HCT116 (cell line): ENCODE measurements around the gene CACNA1S. TPM values are rescaled to one million over a fixed set of nuclear protein-coding genes. Genes with fewer than 3 reads are reported as not detected.
A peak's percentile ranks its signal among the peaks of the same experiment; 100 is the strongest.

Experiments
- ATAC-seq: fragments of 200-7000 bp; cut with Tn5 transposase; 2 replicates; pipeline ENCODE4 v1.9.1; 2020; ENCODE audit warnings: mild to moderate bottlenecking, moderate library complexity
- Bru-seq: library from RNA; stranded (reverse); fragments of 400-500 nt; gene quantifications from one replicate; lab custom pipeline; 2021; lab: Mats Ljungman, UMichigan
- BruChase-seq, 2 experiments: library from RNA; stranded (reverse); fragments of 400-500 nt; gene quantifications; one replicate each; lab custom pipeline; 2021; lab: Mats Ljungman, UMichigan
- BruUV-seq: library from RNA; stranded (reverse); fragments of 400-500 nt; replicated peaks from 2 replicates; lab custom pipeline; 2021; lab: Mats Ljungman, UMichigan
- CTCF ChIA-PET: fragments of 300-600 bp; sonication (Branson Sonifier 250); formaldehyde crosslinking; loops from one replicate; lab custom pipeline; 2021; ENCODE audit warnings: antibody characterized with exemption; lab: Charles Lee
- POLR2A ChIA-PET: fragments of 300-600, 350-600 bp; sonication (Branson Sonifier 250); formaldehyde crosslinking; loops from one replicate; lab custom pipeline; 2021; ENCODE audit warnings: antibody characterized with exemption; lab: Charles Lee
- RAD21 ChIA-PET, 2 experiments: fragments of 300-600 bp; sonication (Branson Sonifier 250); formaldehyde crosslinking; loops; one replicate each; lab custom pipeline; 2023; ENCODE audit warnings: low total read pairs in 2 of 2; ENCODE audit not compliant: uncharacterized antibody in 2 of 2, unreplicated experiment in 2 of 2, low non-redundant PET in 1 of 2; lab: Charles Lee
- DNase-seq: peaks from one replicate; pipeline ENCODE4 v3.0.0-alpha.2; 2010; ENCODE audit warnings: low read depth, low spot score
- H2AFZ ChIP-seq: fragments of 200-600 bp; shearing (Covaris generic), sonication (generic); 2 replicates; pipeline ENCODE4 v1.6.1; 2017; ENCODE audit warnings: low read depth, mixed run types, mixed read lengths, antibody characterized with exemption, low read length; ENCODE audit not compliant: poor library complexity, severe bottlenecking
- H3K27ac ChIP-seq: 2 replicates; pipeline ENCODE4 v1.5.1; 2012; ENCODE audit warnings: low read depth, low read length
- H3K27me3 ChIP-seq: fragments of 200-600 bp; sonication (generic); 2 replicates; pipeline ENCODE4 v1.6.1; 2016; ENCODE audit warnings: mixed run types, low read length, mixed read lengths; ENCODE audit not compliant: insufficient read depth
- H3K36me3 ChIP-seq, 2 experiments: fragments of 200-500 bp in 1 of 2; fragments of 200-600 bp in 1 of 2; sonication (Bioruptor generic) in 1 of 2; sonication (generic) in 1 of 2; 2 replicates each; pipeline versions ENCODE4 v1.5.1 to v1.6.1; 2014 to 2016; ENCODE audit warnings: low read length in 2 of 2, inconsistent platforms in 1 of 2, mixed read lengths in 1 of 2, mixed run types in 1 of 2; ENCODE audit not compliant: insufficient read depth in 2 of 2, control insufficient read depth in 1 of 2
- H3K4me1 ChIP-seq, 2 experiments: fragments of 200-600 bp in 1 of 2; sonication (generic) in 1 of 2; 2 replicates each; pipeline versions ENCODE4 v1.5.1 to v1.6.1; 2012 to 2017; ENCODE audit warnings: low read length in 2 of 2, inconsistent platforms in 1 of 2, mild to moderate bottlenecking in 1 of 2, mixed read lengths in 1 of 2, mixed run types in 1 of 2, moderate library complexity in 1 of 2; ENCODE audit not compliant: insufficient read depth in 2 of 2, control insufficient read depth in 1 of 2
- H3K4me2 ChIP-seq: fragments of 200-600 bp; sonication (generic); 2 replicates; pipeline ENCODE4 v1.6.1; 2017; ENCODE audit warnings: mixed run types, low read length, mixed read lengths
- H3K4me3 ChIP-seq, 2 experiments: fragments of 200-600 bp in 1 of 2; sonication (generic) in 1 of 2; replicated peaks in 1 of 2; 2 replicates each; pipeline ENCODE4 v1.5.1; 2011 to 2016; ENCODE audit warnings: low read length in 2 of 2, control low read depth in 1 of 2, low read depth in 1 of 2, mild to moderate bottlenecking in 1 of 2, mixed read lengths in 1 of 2, mixed run types in 1 of 2
- H3K79me2 ChIP-seq: fragments of 200-600 bp; sonication (generic); 2 replicates; pipeline ENCODE4 v1.6.1; 2017; ENCODE audit warnings: mild to moderate bottlenecking, mixed run types, low read length, moderate library complexity, mixed read lengths; ENCODE audit not compliant: insufficient read depth
- H3K9ac ChIP-seq: fragments of 200-600 bp; sonication (generic); 2 replicates; pipeline ENCODE4 v1.6.1; 2016; ENCODE audit warnings: low read length, mixed read lengths
- H3K9me2 ChIP-seq: fragments of 200-600 bp; sonication (generic), shearing (Covaris generic); 2 replicates; pipeline ENCODE4 v1.6.1; 2017; ENCODE audit warnings: mixed run types, mild to moderate bottlenecking, moderate library complexity; ENCODE audit not compliant: insufficient read depth
- H3K9me3 ChIP-seq, 2 experiments: fragments of 200-500 bp in 1 of 2; fragments of 200-600 bp in 1 of 2; sonication (Bioruptor generic) in 1 of 2; sonication (generic) in 1 of 2; 2 replicates each; pipeline ENCODE4 v1.6.1; 2014 to 2017; ENCODE audit warnings: low read length in 2 of 2, mixed read lengths in 2 of 2, inconsistent platforms in 1 of 2, low read depth in 1 of 2, mild to moderate bottlenecking in 1 of 2, mixed run types in 1 of 2, moderate library complexity in 1 of 2; ENCODE audit not compliant: control insufficient read depth in 1 of 2, insufficient read depth in 1 of 2
- H4K20me1 ChIP-seq: fragments of 200-600 bp; sonication (generic), shearing (Covaris generic); 2 replicates; pipeline ENCODE4 v1.6.1; 2017; ENCODE audit warnings: mixed run types, mild to moderate bottlenecking, moderate library complexity; ENCODE audit not compliant: insufficient read depth
- CBX3 ChIP-seq: IDR thresholded peaks from 2 replicates; pipeline ENCODE4 v1.6.1; 2012; ENCODE audit warnings: low read depth
- CTCF ChIP-seq, 3 experiments: fragments of 200-600 bp in 1 of 3; sonication (generic) in 1 of 3; IDR thresholded peaks in 2 of 3; conservative IDR thresholded peaks in 1 of 3; 2 replicates each; pipeline ENCODE4 v1.5.1; 2012 to 2017; ENCODE audit warnings: low read depth in 2 of 3, low read length in 2 of 3, antibody characterized with exemption in 1 of 3, borderline replicate concordance in 1 of 3, control low read depth in 1 of 3, mild to moderate bottlenecking in 1 of 3, mixed read lengths in 1 of 3, mixed run types in 1 of 3, moderate library complexity in 1 of 3; ENCODE audit not compliant: insufficient read depth in 1 of 3
- EGR1 ChIP-seq: IDR thresholded peaks from 2 replicates; pipeline ENCODE4 v1.6.1; 2012; ENCODE audit warnings: low read depth
- EZH2 ChIP-seq: fragments of 200-600 bp; sonication (generic); IDR thresholded peaks from 2 replicates; pipeline ENCODE4 v1.6.1; 2017; ENCODE audit warnings: antibody characterized with exemption, mixed run types
- RAD21 ChIP-seq: IDR thresholded peaks from 2 replicates; pipeline ENCODE4 v1.6.1; 2012; ENCODE audit warnings: low read depth, mild to moderate bottlenecking
- REST ChIP-seq: IDR thresholded peaks from 2 replicates; pipeline ENCODE4 v1.6.1; 2012; ENCODE audit warnings: low read depth
- SIN3A ChIP-seq: IDR thresholded peaks from 2 replicates; pipeline ENCODE4 v1.6.1; 2012; ENCODE audit warnings: low read depth
- SP1 ChIP-seq: IDR thresholded peaks from 2 replicates; pipeline ENCODE4 v1.6.1; 2012; ENCODE audit warnings: low read depth
- TCF7L2 ChIP-seq: IDR thresholded peaks from 2 replicates; pipeline ENCODE4 v1.7.0; 2011; ENCODE audit warnings: borderline replicate concordance, inconsistent platforms; ENCODE audit not compliant: insufficient read depth, insufficient read length; ENCODE audit errors: extremely low read depth
- YY1 ChIP-seq: IDR thresholded peaks from 2 replicates; pipeline ENCODE4 v1.6.1; 2011; ENCODE audit warnings: low read length, low read depth, moderate library complexity, mild to moderate bottlenecking; ENCODE audit not compliant: insufficient replicate concordance; ENCODE audit errors: extremely low read depth
- intact Hi-C: fragments of 100-400 bp; cut with micrococcal nuclease; formaldehyde crosslinking; loops from 2 replicates; pipeline ENCODE4 v1.10.0; 2022
- long read RNA-seq: library from polyadenylated mRNA; unstranded; transcript quantifications from one replicate; pipeline ENCODE4 v2.0.0, GENCODE V29; 2021; ENCODE audit not compliant: unreplicated experiment
- polyA plus RNA-seq: library from polyadenylated mRNA; unstranded; fragments of >200 nt; gene quantifications from 2 replicates; pipeline ENCODE4 v1.2.1, GENCODE V29; 2012; ENCODE audit warnings: missing spikeins
- total RNA-seq: library from RNA; stranded (reverse); gene quantifications from one replicate; pipeline ENCODE4 v1.2.1, GENCODE V29; 2021; ENCODE audit not compliant: unreplicated experiment

CACNA1S gene
- total RNA-seq (not detected), Bru-seq, nascent RNA (percentile 9 among the genes with signal in this experiment), BruChase-seq, experiment 1, labeled RNA remaining after a 6-hour chase (percentile 3 among the genes with signal in this experiment), BruChase-seq, experiment 2, labeled RNA remaining after a 2-hour chase (percentile 1 among the genes with signal in this experiment)
- 0.03 and 0.04 TPM in 2 replicates for polyA plus RNA-seq
- long read RNA-seq, partial matches to known transcripts, result 1 of 1 reads
- long read RNA-seq, other reads (novel, unspliced or antisense), result 0 of 1 reads

GRCh38 chr1:201112173-201112731 is at the start of gene CACNA1S:
CACNA1S (minus strand) TSS chr1:201112426; CDS start chr1:201112339, 87 bp downstream.
- intact Hi-C loops, result no loop called here
- TF ChIP-seq REST, result no peak
- TF ChIP-seq YY1, result no peak
- TF ChIP-seq CTCF (IDR thresholded peaks at IDR 0.05 in 2 of 3, conservative IDR thresholded peaks at IDR 0.05 in 1 of 3; ENCODE audit: borderline replicate concordance in 1 of 3, insufficient read depth in 1 of 3, low read depth in 2 of 3, low read length in 2 of 3), result no peak
- TF ChIP-seq CBX3, result no peak
- no peak for TF ChIP-seq EGR1
- TF ChIP-seq SIN3A, result no peak
- no peak for TF ChIP-seq RAD21
- TF ChIP-seq EZH2, result no peak
- no peak for TF ChIP-seq SP1
- TF ChIP-seq TCF7L2, result no peak
- RAD21 ChIA-PET, result no interaction called here

More at GRCh38 chr1:201112173-201112731, at the start of gene CACNA1S:
- CTCF ChIA-PET, result interaction anchor here (3.6 to 4.0 kb wide), 2 partner anchors 26 to 140 kb away, joined by 45 to 55 read pairs; no protein-coding TSS in a partner anchor
- no peak within 1 kb of the TSS for H3K4me2 ChIP-seq
- H3K4me3 ChIP-seq, result no peak within 1 kb of the TSS
- no peak within 1 kb of the TSS for H3K27ac ChIP-seq
- no peaks in the 10 kb centered on the region for H3K36me3 ChIP-seq
- H3K9me2 ChIP-seq, result no peaks in the 10 kb centered on the region
- no peaks in the 10 kb centered on the region for H3K9me3 ChIP-seq
- ATAC-seq, result no peak
- H4K20me1 ChIP-seq, result no peaks in the 10 kb centered on the region
- no peak for DNase-seq
- no TSS peak for BruUV-seq
- no peaks in the 10 kb centered on the region for H3K27me3 ChIP-seq
- H3K4me1 ChIP-seq, result peaks cover 6 to 17% of the 10 kb centered on the region in 2 experiments; a peak in 3 of 4 replicates
- H3K9ac ChIP-seq, result no peak within 1 kb of the TSS
- no peak within 1 kb of the TSS for H2AFZ ChIP-seq
- H3K79me2 ChIP-seq, result no peaks in the 10 kb centered on the region
- POLR2A ChIA-PET, result interaction anchor here (0.7 kb wide), 1 partner anchor 708 kb away, joined by 5 read pairs; no protein-coding TSS in a partner anchor
